Gastroesophageal sphincter (tissue), 3 donors: Measurements from ENCODE around the gene CNTNAP2.

ENCODE experiments used
- EP300 ChIP-seq: sonication (generic); formaldehyde crosslinking; IDR thresholded peaks from one replicate; pipeline ENCODE4 v1.6.1; 2017; ENCODE audit warnings: antibody characterized with exemption, mild to moderate bottlenecking
- POLR2A ChIP-seq, 2 donors: fragments of 450-650 bp; IDR thresholded peaks; one replicate each; pipeline ENCODE4 v1.6.1; 2017; ENCODE audit warnings: antibody characterized with exemption in 2 of 2, mild to moderate bottlenecking in 2 of 2, moderate library complexity in 1 of 2
- POLR2AphosphoS5 ChIP-seq: sonication (generic); formaldehyde crosslinking; IDR thresholded peaks from one replicate; pipeline ENCODE4 v1.6.1; 2017; ENCODE audit warnings: antibody characterized with exemption
- TF ChIP-seq, protein P1 (sequence below), 4 experiments: fragments of 200-600 bp in 2 of 4; fragments of 450-650 bp in 2 of 4; sonication (generic) in 1 of 4; IDR thresholded peaks; one replicate each; pipeline ENCODE4 v1.5.1; 2017 to 2019; ENCODE audit warnings: antibody characterized with exemption in 4 of 4, mild to moderate bottlenecking in 2 of 4, moderate library complexity in 2 of 4

DNA sequence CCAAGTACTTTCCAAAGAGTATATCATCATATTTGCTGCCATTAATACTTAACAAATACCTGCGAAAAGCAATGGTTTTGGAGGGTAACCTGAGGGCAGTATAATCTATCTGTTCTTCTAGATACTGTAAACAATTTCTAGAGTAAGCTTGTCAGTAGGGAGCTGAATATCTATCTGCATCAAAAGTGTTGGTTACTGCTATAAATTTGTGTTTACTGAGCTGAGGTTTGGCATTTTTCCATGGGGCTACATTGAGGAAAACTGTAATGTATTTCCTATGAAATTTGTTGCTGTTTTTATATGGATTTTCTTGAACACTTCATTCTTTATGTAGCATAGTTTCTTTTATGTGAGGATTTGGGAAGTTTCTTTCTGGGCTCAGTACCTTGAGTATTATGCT, 913.4 kb downstream of the CNTNAP2 start:
- TF ChIP-seq, protein P1, sequence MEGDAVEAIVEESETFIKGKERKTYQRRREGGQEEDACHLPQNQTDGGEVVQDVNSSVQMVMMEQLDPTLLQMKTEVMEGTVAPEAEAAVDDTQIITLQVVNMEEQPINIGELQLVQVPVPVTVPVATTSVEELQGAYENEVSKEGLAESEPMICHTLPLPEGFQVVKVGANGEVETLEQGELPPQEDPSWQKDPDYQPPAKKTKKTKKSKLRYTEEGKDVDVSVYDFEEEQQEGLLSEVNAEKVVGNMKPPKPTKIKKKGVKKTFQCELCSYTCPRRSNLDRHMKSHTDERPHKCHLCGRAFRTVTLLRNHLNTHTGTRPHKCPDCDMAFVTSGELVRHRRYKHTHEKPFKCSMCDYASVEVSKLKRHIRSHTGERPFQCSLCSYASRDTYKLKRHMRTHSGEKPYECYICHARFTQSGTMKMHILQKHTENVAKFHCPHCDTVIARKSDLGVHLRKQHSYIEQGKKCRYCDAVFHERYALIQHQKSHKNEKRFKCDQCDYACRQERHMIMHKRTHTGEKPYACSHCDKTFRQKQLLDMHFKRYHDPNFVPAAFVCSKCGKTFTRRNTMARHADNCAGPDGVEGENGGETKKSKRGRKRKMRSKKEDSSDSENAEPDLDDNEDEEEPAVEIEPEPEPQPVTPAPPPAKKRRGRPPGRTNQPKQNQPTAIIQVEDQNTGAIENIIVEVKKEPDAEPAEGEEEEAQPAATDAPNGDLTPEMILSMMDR (IDR thresholded peaks at IDR 0.05), result no peak
- TF ChIP-seq POLR2A (IDR thresholded peaks at IDR 0.05), result no peak
- no peak for TF ChIP-seq EP300
- no peak for TF ChIP-seq POLR2AphosphoS5
